IMR-90 (cell line): ENCODE data around the gene ROBO1.

Source experiments
- BHLHE40 ChIP-seq: fragments of 150-350 bp; IDR thresholded peaks from 2 replicates; pipeline ENCODE4 v1.6.1; 2016; ENCODE audit warnings: mild to moderate bottlenecking, low read depth, low read length
- CEBPB ChIP-seq: IDR thresholded peaks from 2 replicates; pipeline ENCODE4 v1.6.1; 2012; ENCODE audit warnings: low read depth, low read length, improper control_type of control experiment
- CHD1 ChIP-seq: IDR thresholded peaks from 2 replicates; pipeline ENCODE4 v1.6.1; 2012; ENCODE audit warnings: low read depth, low read length, improper control_type of control experiment
- CTCF ChIP-seq: conservative IDR thresholded peaks from 2 replicates; pipeline ENCODE4 v1.5.1; 2012; ENCODE audit warnings: mild to moderate bottlenecking, low read depth, low read length, improper control_type of control experiment
- ELK1 ChIP-seq: fragments of 150-350 bp; IDR thresholded peaks from 2 replicates; pipeline ENCODE4 v1.6.1; 2016; ENCODE audit warnings: low read depth, mild to moderate bottlenecking, low read length, moderate library complexity, borderline replicate concordance
- FOS ChIP-seq: fragments of 150-350 bp; IDR thresholded peaks from 2 replicates; pipeline ENCODE4 v1.6.1; 2016; ENCODE audit warnings: low read depth, low read length
- MAFK ChIP-seq: IDR thresholded peaks from 2 replicates; pipeline ENCODE4 v1.6.1; 2012; ENCODE audit warnings: low read depth, low read length, improper control_type of control experiment
- MAZ ChIP-seq: IDR thresholded peaks from 2 replicates; pipeline ENCODE4 v1.6.1; 2012; ENCODE audit warnings: low read depth, mild to moderate bottlenecking, low read length, improper control_type of control experiment, moderate library complexity, borderline replicate concordance
- MXI1 ChIP-seq: IDR thresholded peaks from 2 replicates; pipeline ENCODE4 v1.6.1; 2012; ENCODE audit warnings: low read depth, mild to moderate bottlenecking, low read length, moderate library complexity, borderline replicate concordance
- NFE2L2 ChIP-seq: fragments of 150-350 bp; IDR thresholded peaks from 2 replicates; pipeline ENCODE4 v1.6.1; 2016; ENCODE audit warnings: low read depth, mild to moderate bottlenecking, low read length
- POLR2A ChIP-seq: IDR thresholded peaks from 2 replicates; pipeline ENCODE4 v1.6.1; 2012; ENCODE audit warnings: mild to moderate bottlenecking, low read depth, low read length
- RAD21 ChIP-seq: IDR thresholded peaks from 2 replicates; pipeline ENCODE4 v1.6.1; 2012; ENCODE audit warnings: low read length, improper control_type of control experiment
- SMC3 ChIP-seq: fragments of 150-350 bp; IDR thresholded peaks from 2 replicates; pipeline ENCODE4 v1.6.1; 2016; ENCODE audit warnings: low read depth, mild to moderate bottlenecking, antibody characterized with exemption, low read length, moderate library complexity
- USF2 ChIP-seq: fragments of 150-350 bp; IDR thresholded peaks from 2 replicates; pipeline ENCODE4 v1.6.1; 2017; ENCODE audit warnings: mild to moderate bottlenecking, antibody characterized with exemption, low read length, low read depth

- TF ChIP-seq CTCF (no peak), ELK1 (no peak), CHD1 (no peak), POLR2A (no peak), CEBPB (no peak), MAFK (no peak), USF2 (no peak), NFE2L2 (no peak), MXI1 (no peak), RAD21 (no peak), MAZ (no peak), BHLHE40 (no peak), SMC3 (no peak), FOS (no peak)
Observed at GRCh38 chr3:79217096-79217495, 550.7 kb downstream of the ROBO1 start.
